Activated CD4-positive, alpha-beta T cell treated with anti-CD3 and anti-CD28 coated beads for 36 hours (primary cell): Measurements from ENCODE around the gene TGFB2. TPM values are rescaled to one million over a fixed set of nuclear protein-coding genes. Genes with fewer than 3 reads are reported as not detected.

ENCODE experiments used
- ATAC-seq: fragments of 200-7000 bp; cut with Tn5 transposase; one replicate; pipeline ENCODE4 v1.10.0; 2021; ENCODE audit warnings: mild to moderate bottlenecking, moderate library complexity
- CTCF ChIA-PET: fragments of 350-600 bp; sonication (Branson Sonifier 250); formaldehyde crosslinking; loops from one replicate; lab custom pipeline; 2021; ENCODE audit warnings: antibody characterized with exemption; lab: Charles Lee
- POLR2A ChIA-PET: fragments of 350-600 bp; sonication (Branson Sonifier 250); formaldehyde crosslinking; loops from one replicate; lab custom pipeline; 2021; ENCODE audit warnings: antibody characterized with exemption, inconsistent platforms; lab: Charles Lee
- DNase-seq: peaks from one replicate; pipeline ENCODE4 v3.0.0-alpha.2; 2020
- H3K27ac Mint-ChIP-seq: one replicate; pipeline ENCODE4 v1.8.0; 2021; ENCODE audit warnings: mixed read lengths
- H3K27me3 Mint-ChIP-seq: one replicate; pipeline ENCODE4 v1.8.0; 2021; ENCODE audit warnings: mixed read lengths
- H3K36me3 Mint-ChIP-seq: one replicate; pipeline ENCODE4 v1.8.0; 2021; ENCODE audit warnings: low read depth, mixed read lengths
- H3K4me1 Mint-ChIP-seq: one replicate; pipeline ENCODE4 v1.8.0; 2021; ENCODE audit warnings: mixed read lengths
- H3K4me3 Mint-ChIP-seq: one replicate; pipeline ENCODE4 v1.8.0; 2021; ENCODE audit warnings: mild to moderate bottlenecking, moderate library complexity, mixed read lengths
- H3K9me3 Mint-ChIP-seq: one replicate; pipeline ENCODE4 v1.8.0; 2021; ENCODE audit warnings: low read depth, mixed read lengths
- intact Hi-C, 2 experiments: fragments of 100-400 bp; cut with DNase I in 1 of 2; cut with micrococcal nuclease in 1 of 2; formaldehyde crosslinking; loops; one replicate each; pipeline versions ENCODE4 v1.14.2 to v1.15.1; 2022 to 2024; cut with DNase I, micrococcal nuclease
- total RNA-seq, 2 experiments: library from RNA; stranded (reverse); gene quantifications; one replicate each; pipeline ENCODE4 v1.2.3, GENCODE V29; 2021

The TGFB2 gene
- total RNA-seq, 2 experiments from 2014 or later, result 0.09 TPM; not detected in 1

GRCh38 chr1:218451415-218451814 lies 106.3 kb downstream of the TGFB2 start:
- Mint-ChIP-seq H3K27ac (no peak overlapping the region), H3K9me3 (no peaks in the 10 kb centered on the region), H3K36me3 (no peaks in the 10 kb centered on the region), H3K4me1 (no peaks in the 10 kb centered on the region), H3K27me3 (peaks cover 6% of the 10 kb centered on the region), H3K4me3 (no peak overlapping the region)
- intact Hi-C loops, result no loop called here
- ATAC-seq (no peak), DNase-seq (no peak)
- POLR2A ChIA-PET, result no interaction called here
- CTCF ChIA-PET, result no interaction called here

GRCh38 chr1:218454700-218455282 lies 109.7 kb downstream of the TGFB2 start:
- no peaks in the 10 kb centered on the region for H3K4me1 Mint-ChIP-seq
- no peak overlapping the region for H3K27ac Mint-ChIP-seq
- ChIA-PET POLR2A (no interaction called here), CTCF (no interaction called here)
- no peak for DNase-seq
- no peaks in the 10 kb centered on the region for H3K36me3 Mint-ChIP-seq
- intact Hi-C loops, result no loop called here
- ATAC-seq, result no peak
- H3K4me3 Mint-ChIP-seq, result no peak overlapping the region
- H3K9me3 Mint-ChIP-seq, result no peaks in the 10 kb centered on the region
- peaks cover 6% of the 10 kb centered on the region for H3K27me3 Mint-ChIP-seq

GRCh38 chr1:218456444-218456843 lies 111.3 kb downstream of the TGFB2 start:
- POLR2A ChIA-PET, result no interaction called here
- peaks cover 8% of the 10 kb centered on the region for H3K27me3 Mint-ChIP-seq
- no peak for DNase-seq
- no peak overlapping the region for H3K27ac Mint-ChIP-seq
- H3K9me3 Mint-ChIP-seq, result no peaks in the 10 kb centered on the region
- no peaks in the 10 kb centered on the region for H3K36me3 Mint-ChIP-seq
- H3K4me3 Mint-ChIP-seq, result no peak overlapping the region
- H3K4me1 Mint-ChIP-seq, result no peaks in the 10 kb centered on the region
- CTCF ChIA-PET, result no interaction called here
- intact Hi-C loops, result no loop called here
- no peak for ATAC-seq

- H3K27me3 Mint-ChIP-seq, result peaks cover 8% of the 10 kb centered on the region
- DNase-seq (no peak), ATAC-seq (no peak)
- no peak overlapping the region for H3K4me3 Mint-ChIP-seq
- no peak overlapping the region for H3K27ac Mint-ChIP-seq
- POLR2A ChIA-PET, result no interaction called here
- CTCF ChIA-PET, result no interaction called here
- intact Hi-C loops, result no loop called here
- H3K9me3 Mint-ChIP-seq, result no peaks in the 10 kb centered on the region
- no peaks in the 10 kb centered on the region for H3K4me1 Mint-ChIP-seq
- H3K36me3 Mint-ChIP-seq, result no peaks in the 10 kb centered on the region
Measured at GRCh38 chr1:218459450-218459849, 114.3 kb downstream of the TGFB2 start.

GRCh38 chr1:218459878-218460711 lies 115.0 kb downstream of the TGFB2 start:
- H3K4me1 Mint-ChIP-seq, result no peaks in the 10 kb centered on the region
- ChIA-PET CTCF (interaction anchor here (0.6 to 1.0 kb wide), 2 partner anchors 14 to 393 kb away, joined by 3 read pairs; no protein-coding TSS in a partner anchor), POLR2A (no interaction called here)
- no peak for ATAC-seq
- H3K27ac Mint-ChIP-seq, result no peak overlapping the region
- H3K27me3 Mint-ChIP-seq, result peaks cover 6% of the 10 kb centered on the region
- no peak overlapping the region for H3K4me3 Mint-ChIP-seq
- no peaks in the 10 kb centered on the region for H3K9me3 Mint-ChIP-seq
- intact Hi-C loops, result no loop called here
- no peak for DNase-seq
- H3K36me3 Mint-ChIP-seq, result no peaks in the 10 kb centered on the region

GRCh38 chr1:218461351-218461750 lies 116.2 kb downstream of the TGFB2 start:
- DNase-seq (no peak), ATAC-seq (no peak)
- no peak overlapping the region for H3K4me3 Mint-ChIP-seq
- H3K36me3 Mint-ChIP-seq, result no peaks in the 10 kb centered on the region
- H3K4me1 Mint-ChIP-seq, result no peaks in the 10 kb centered on the region
- ChIA-PET CTCF (no interaction called here), POLR2A (no interaction called here)
- H3K27ac Mint-ChIP-seq, result no peak overlapping the region
- H3K9me3 Mint-ChIP-seq, result no peaks in the 10 kb centered on the region
- intact Hi-C loops, result no loop called here
- peaks cover 5% of the 10 kb centered on the region for H3K27me3 Mint-ChIP-seq

- no peak overlapping the region for H3K4me3 Mint-ChIP-seq
- CTCF ChIA-PET, result no interaction called here
Measured at GRCh38 chr1:218462116-218462515, 117.0 kb downstream of the TGFB2 start.

GRCh38 chr1:218462587-218462986 lies 117.5 kb downstream of the TGFB2 start:
- Mint-ChIP-seq H3K4me1 (no peaks in the 10 kb centered on the region), H3K27ac (no peak overlapping the region)
- CTCF ChIA-PET, result no interaction called here

More at GRCh38 chr1:218462116-218462515, 117.0 kb downstream of the TGFB2 start:
- Mint-ChIP-seq H3K36me3 (no peaks in the 10 kb centered on the region), H3K9me3 (no peaks in the 10 kb centered on the region), H3K4me1 (no peaks in the 10 kb centered on the region), H3K27ac (no peak overlapping the region), H3K27me3 (peaks cover 5% of the 10 kb centered on the region)
- no peak for DNase-seq
- ATAC-seq, result no peak
- POLR2A ChIA-PET, result no interaction called here
- intact Hi-C loops, result no loop called here

GRCh38 chr1:218463194-218464156 lies 118.3 kb downstream of the TGFB2 start:
- ATAC-seq (no peak), DNase-seq (no peak)
- no peak overlapping the region for H3K4me3 Mint-ChIP-seq
- POLR2A ChIA-PET, result no interaction called here
- no peaks in the 10 kb centered on the region for H3K36me3 Mint-ChIP-seq
- no peak overlapping the region for H3K27ac Mint-ChIP-seq
- intact Hi-C loops, result no loop called here
- CTCF ChIA-PET, result interaction anchor here (1.0 kb wide), 1 partner anchor 13 kb away, joined by 3 read pairs; no protein-coding TSS in a partner anchor
- peaks cover 2% of the 10 kb centered on the region for H3K27me3 Mint-ChIP-seq
- H3K4me1 Mint-ChIP-seq, result no peaks in the 10 kb centered on the region
- H3K9me3 Mint-ChIP-seq, result no peaks in the 10 kb centered on the region

More at GRCh38 chr1:218462587-218462986, 117.5 kb downstream of the TGFB2 start:
- intact Hi-C loops, result no loop called here
- no peaks in the 10 kb centered on the region for H3K9me3 Mint-ChIP-seq
- DNase-seq (no peak), ATAC-seq (no peak)
- no peak overlapping the region for H3K4me3 Mint-ChIP-seq
- POLR2A ChIA-PET, result no interaction called here
- no peaks in the 10 kb centered on the region for H3K36me3 Mint-ChIP-seq
- peaks cover 4% of the 10 kb centered on the region for H3K27me3 Mint-ChIP-seq

GRCh38 chr1:218464871-218465270 lies 119.7 kb downstream of the TGFB2 start:
- Mint-ChIP-seq H3K27ac (no peak overlapping the region), H3K4me3 (no peak overlapping the region), H3K4me1 (no peaks in the 10 kb centered on the region), H3K27me3 (peaks cover 2% of the 10 kb centered on the region), H3K9me3 (no peaks in the 10 kb centered on the region), H3K36me3 (no peaks in the 10 kb centered on the region)
- no peak for DNase-seq
- ATAC-seq, result no peak
- CTCF ChIA-PET, result no interaction called here
- POLR2A ChIA-PET, result no interaction called here
- intact Hi-C loops, result no loop called here

- CTCF ChIA-PET, result interaction anchor here (0.6 kb wide), 1 partner anchor 115 kb away, joined by 3 read pairs; no protein-coding TSS in a partner anchor
- DNase-seq (no peak), ATAC-seq (no peak)
- intact Hi-C loops, result no loop called here
- no peak overlapping the region for H3K27ac Mint-ChIP-seq
- H3K27me3 Mint-ChIP-seq, result peaks cover 3% of the 10 kb centered on the region
- POLR2A ChIA-PET, result no interaction called here
- no peaks in the 10 kb centered on the region for H3K36me3 Mint-ChIP-seq
- no peaks in the 10 kb centered on the region for H3K9me3 Mint-ChIP-seq
- H3K4me3 Mint-ChIP-seq, result no peak overlapping the region
- H3K4me1 Mint-ChIP-seq, result no peaks in the 10 kb centered on the region
Measured at GRCh38 chr1:218466341-218467010, 121.3 kb downstream of the TGFB2 start.
